AG04449 (cell line): ENCODE data around the gene CAMTA1.

Experiments used
- CTCF ChIA-PET: fragments of 350-600 bp; formaldehyde crosslinking; extraction: SDS; loops from one replicate; lab custom pipeline; 2021; ENCODE audit warnings: antibody characterized with exemption; lab: Yijun Ruan, JAX
- POLR2A ChIA-PET: fragments of 400-600, 350-600 bp; formaldehyde crosslinking; extraction: SDS; loops from one replicate; lab custom pipeline; 2020; ENCODE audit warnings: antibody characterized with exemption, inconsistent platforms; lab: Yijun Ruan, JAX
- DNase-seq: peaks from one replicate; pipeline ENCODE4 v3.0.0-alpha.2; 2010; ENCODE audit warnings: low read depth, low spot score
- H3K4me3 ChIP-seq: 2 replicates; pipeline ENCODE4 v1.5.1; 2011; ENCODE audit warnings: low read depth, mild to moderate bottlenecking, control low read depth, low read length
- CTCF ChIP-seq: IDR thresholded peaks from one replicate; pipeline ENCODE4 v1.5.1; 2011; ENCODE audit warnings: mild to moderate bottlenecking, moderate library complexity, low read length, control low read depth, inconsistent platforms; ENCODE audit not compliant: insufficient read depth; ENCODE audit errors: missing control alignments

The CAMTA1 gene

GRCh38 chr1:6991266-6991665 is 206.0 kb downstream of the CAMTA1 start:
- ChIA-PET POLR2A (no interaction called here), CTCF (no interaction called here)
- H3K4me3 ChIP-seq: no peak overlapping the region
- no peak for TF ChIP-seq CTCF
- peak; percentile 17 for DNase-seq

- no peak for DNase-seq
- TF ChIP-seq CTCF: no peak
- CTCF ChIA-PET: no interaction called here
- POLR2A ChIA-PET: no interaction called here
- H3K4me3 ChIP-seq: no peak overlapping the region
These were observed 210.5 kb downstream of the CAMTA1 start for GRCh38 chr1:6995789-6996188.

- POLR2A ChIA-PET: no interaction called here
These were observed 211.1 kb downstream of the CAMTA1 start for GRCh38 chr1:6996371-6996770.

GRCh38 chr1:6996866-6997265 is 211.6 kb downstream of the CAMTA1 start:
- TF ChIP-seq CTCF: no peak
- H3K4me3 ChIP-seq: no peak overlapping the region
- ChIA-PET POLR2A (no interaction called here), CTCF (interaction anchor here (1.3 kb wide), 1 partner anchor 46 kb away, joined by 5 read pairs; no protein-coding TSS in a partner anchor)
- no peak for DNase-seq

More at GRCh38 chr1:6996371-6996770, 211.1 kb downstream of the CAMTA1 start:
- CTCF ChIA-PET: interaction anchor here (1.3 kb wide), 1 partner anchor 46 kb away, joined by 5 read pairs; no protein-coding TSS in a partner anchor
- DNase-seq: no peak
- no peak for TF ChIP-seq CTCF
- H3K4me3 ChIP-seq: no peak overlapping the region

GRCh38 chr1:6998267-6998666 is 213.0 kb downstream of the CAMTA1 start:
- CTCF ChIA-PET: interaction anchor here (0.6 kb wide), 1 partner anchor 203 kb away, joined by 3 read pairs; no protein-coding TSS in a partner anchor
- POLR2A ChIA-PET: no interaction called here
- no peak for DNase-seq
- no peak for TF ChIP-seq CTCF
- H3K4me3 ChIP-seq: no peak overlapping the region

GRCh38 chr1:6999826-7000225 is 214.6 kb downstream of the CAMTA1 start:
- ChIA-PET CTCF (interaction anchor here (0.7 to 1.4 kb wide), 3 partner anchors 42 to 275 kb away, joined by 3 to 4 read pairs (median 4); no protein-coding TSS in a partner anchor), POLR2A (no interaction called here)
- TF ChIP-seq CTCF: no peak
- no peak for DNase-seq
- no peak overlapping the region for H3K4me3 ChIP-seq
